ENCODE measurements around the gene NFIA. TPM values are rescaled to one million over a fixed set of nuclear protein-coding genes. Genes with fewer than 3 reads are reported as not detected.

Gene NFIA
- total RNA-seq, 1 experiment from 2014 or later, result 0.35 TPM

DNA sequence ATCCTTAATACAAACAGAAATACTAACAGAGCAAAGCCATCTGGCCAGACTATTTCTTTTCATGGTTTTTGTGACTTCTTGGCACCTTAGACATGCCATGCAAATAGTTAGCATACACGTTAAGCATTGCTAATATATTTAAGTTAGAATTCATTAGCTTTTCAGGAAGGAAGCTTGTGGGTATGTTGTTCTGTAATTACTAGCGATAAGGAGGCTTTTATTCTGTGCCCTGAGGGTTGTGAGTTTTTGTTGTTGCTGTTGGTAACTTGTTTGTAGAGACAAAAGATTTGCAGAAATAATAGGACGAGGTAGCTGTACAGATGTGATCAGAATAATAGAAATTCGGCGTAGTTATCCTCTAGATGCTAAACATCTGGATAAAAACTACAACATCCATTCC lies 337.3 kb downstream of the NFIA start:
- no CpG with 5 or more reads among the region's 5 CpGs for WGBS (ENCODE audit: extremely low coverage, insufficient read length, low lambda C conversion rate)
- H3K14ac ChIP-seq (ENCODE audit: insufficient read depth, low read length), result no peak overlapping the region
- no peak overlapping the region for H2BK12ac ChIP-seq (ENCODE audit: insufficient read length, low read depth, low read length)
- no peak overlapping the region for H2BK5ac ChIP-seq (ENCODE audit: insufficient read length, low read length)
- H3K27me3 ChIP-seq (ENCODE audit: insufficient read depth, low read length), result no peaks in the 10 kb centered on the region
- no peak overlapping the region for H2AFZ ChIP-seq (ENCODE audit: low read length)
- Mint-ChIP-seq H3K9me3 (no peaks in the 10 kb centered on the region), H3K36me3 (ENCODE audit: insufficient read depth in 1 of 3, low read depth in 3 of 3) (no peaks in the 10 kb centered on the region), H3K27me3 (ENCODE audit: low read depth) (no peaks in the 10 kb centered on the region), H3K4me1 (peaks cover 20 to 21% of the 10 kb centered on the region in 2 experiments), H3K4me3 (no peak overlapping the region), H3K27ac (no peak overlapping the region; a peak in 1 of 7 replicates)
- no peak overlapping the region for H2BK120ac ChIP-seq (ENCODE audit: low read depth, low read length, poor library complexity, severe bottlenecking)
- no peak overlapping the region for H3K23ac ChIP-seq (ENCODE audit: insufficient read length, low read depth, low read length)
- no peaks in the 10 kb centered on the region for H3K23me2 ChIP-seq (ENCODE audit: insufficient read length, low read depth, low read length, poor library complexity, severe bottlenecking)
- H4K20me1 ChIP-seq (ENCODE audit: control insufficient read depth, insufficient read depth, insufficient read length), result no peaks in the 10 kb centered on the region
- no peak overlapping the region for H2AK5ac ChIP-seq (ENCODE audit: insufficient read length, low read length)
- H3K4me1 ChIP-seq (ENCODE audit: insufficient read depth, low read length), result no peaks in the 10 kb centered on the region; the same call in 1 of the 2 replicates
- no peak overlapping the region for H4K8ac ChIP-seq (replicated peaks; ENCODE audit: insufficient read length, low read depth, low read length)
- no peaks in the 10 kb centered on the region for H3K79me2 ChIP-seq (ENCODE audit: insufficient read depth, low read length)
- H3K9me3 ChIP-seq (ENCODE audit: control insufficient read depth, low read depth, low read length), result no peaks in the 10 kb centered on the region
- TF ChIP-seq, protein P1, sequence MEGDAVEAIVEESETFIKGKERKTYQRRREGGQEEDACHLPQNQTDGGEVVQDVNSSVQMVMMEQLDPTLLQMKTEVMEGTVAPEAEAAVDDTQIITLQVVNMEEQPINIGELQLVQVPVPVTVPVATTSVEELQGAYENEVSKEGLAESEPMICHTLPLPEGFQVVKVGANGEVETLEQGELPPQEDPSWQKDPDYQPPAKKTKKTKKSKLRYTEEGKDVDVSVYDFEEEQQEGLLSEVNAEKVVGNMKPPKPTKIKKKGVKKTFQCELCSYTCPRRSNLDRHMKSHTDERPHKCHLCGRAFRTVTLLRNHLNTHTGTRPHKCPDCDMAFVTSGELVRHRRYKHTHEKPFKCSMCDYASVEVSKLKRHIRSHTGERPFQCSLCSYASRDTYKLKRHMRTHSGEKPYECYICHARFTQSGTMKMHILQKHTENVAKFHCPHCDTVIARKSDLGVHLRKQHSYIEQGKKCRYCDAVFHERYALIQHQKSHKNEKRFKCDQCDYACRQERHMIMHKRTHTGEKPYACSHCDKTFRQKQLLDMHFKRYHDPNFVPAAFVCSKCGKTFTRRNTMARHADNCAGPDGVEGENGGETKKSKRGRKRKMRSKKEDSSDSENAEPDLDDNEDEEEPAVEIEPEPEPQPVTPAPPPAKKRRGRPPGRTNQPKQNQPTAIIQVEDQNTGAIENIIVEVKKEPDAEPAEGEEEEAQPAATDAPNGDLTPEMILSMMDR (conservative IDR thresholded peaks at IDR 0.05), result no peak
- no peak overlapping the region for H3K4ac ChIP-seq (ENCODE audit: low read depth, low read length)
- H3K79me1 ChIP-seq (ENCODE audit: insufficient read depth, low read depth, low read length, poor library complexity, severe bottlenecking), result no peaks in the 10 kb centered on the region
- no peak overlapping the region for H4K5ac ChIP-seq (ENCODE audit: insufficient read length, low read depth, low read length)
- no peak overlapping the region for H3K27ac ChIP-seq (ENCODE audit: insufficient read length, low read depth, low read length)
- no peak overlapping the region for H3K56ac ChIP-seq (ENCODE audit: insufficient read length, low read depth, low read length)
- H3K9ac ChIP-seq (ENCODE audit: extremely low read depth, insufficient read length, low read length), result no peak overlapping the region
- H2BK20ac ChIP-seq (ENCODE audit: low read depth, low read length, poor library complexity, severe bottlenecking), result no peak overlapping the region
- no peak overlapping the region for H3T11ph ChIP-seq (ENCODE audit: low read length)
- no peak for DNase-seq
- H4K91ac ChIP-seq (ENCODE audit: insufficient read length, low read depth, low read length), result no peak overlapping the region
- H3K18ac ChIP-seq (ENCODE audit: insufficient read length, low read depth, low read length), result no peak overlapping the region
- H2BK15ac ChIP-seq (ENCODE audit: low read depth, low read length), result no peak overlapping the region
- H3K4me2 ChIP-seq (ENCODE audit: insufficient read depth, insufficient read length, low read length), result no peak overlapping the region

Data from H9 (cell line).